Measurements from ENCODE around the gene ARHGEF28. TPM values are rescaled to one million over a fixed set of nuclear protein-coding genes. Genes with fewer than 3 reads are reported as not detected.

Gene ARHGEF28
- total RNA-seq, 2 experiments from 2014 or later, result not detected

GRCh38 chr5:73702534-73702933 is 76.5 kb downstream of the ARHGEF28 start:
- Histone ChIP-seq H2AFZ (ENCODE audit: low read length) (no peak overlapping the region), H3K36me3 (ENCODE audit: insufficient read depth, low read length) (no peaks in the 10 kb centered on the region), H3K4me1 (ENCODE audit: insufficient read depth, low read length, poor library complexity, severe bottlenecking) (no peaks in the 10 kb centered on the region), H4K20me1 (ENCODE audit: insufficient read depth, low read length) (no peaks in the 10 kb centered on the region), H3K27ac (ENCODE audit: low read depth, low read length, poor library complexity, severe bottlenecking) (no peak overlapping the region), H3K4me3 (ENCODE audit: low read depth, low read length, poor library complexity, severe bottlenecking) (no peak overlapping the region), H3K4me2 (ENCODE audit: low read length) (no peak overlapping the region), H3K9me3 (ENCODE audit: low read length) (no peaks in the 10 kb centered on the region), H3K9me2 (ENCODE audit: insufficient read depth, low read length) (no peaks in the 10 kb centered on the region), H3K79me2 (ENCODE audit: insufficient read depth, low read depth, low read length) (no peaks in the 10 kb centered on the region)
- ChIA-PET POLR2A (no interaction called here), CTCF (ENCODE audit: unreplicated experiment) (no interaction called here)
- BruUV-seq (replicated peaks), result no TSS peak
- TF ChIP-seq EZH2phosphoT487 (IDR thresholded peaks at IDR 0.05; ENCODE audit: borderline replicate concordance, low read depth, low read length) (no peak), CTCF (conservative IDR thresholded peaks at IDR 0.05; ENCODE audit: low read length) (no peak)
- intact Hi-C loops (cut with micrococcal nuclease; ENCODE audit: unreplicated experiment), result no loop called here
- DNase-seq (ENCODE audit: low spot score), result no peak

DNA sequence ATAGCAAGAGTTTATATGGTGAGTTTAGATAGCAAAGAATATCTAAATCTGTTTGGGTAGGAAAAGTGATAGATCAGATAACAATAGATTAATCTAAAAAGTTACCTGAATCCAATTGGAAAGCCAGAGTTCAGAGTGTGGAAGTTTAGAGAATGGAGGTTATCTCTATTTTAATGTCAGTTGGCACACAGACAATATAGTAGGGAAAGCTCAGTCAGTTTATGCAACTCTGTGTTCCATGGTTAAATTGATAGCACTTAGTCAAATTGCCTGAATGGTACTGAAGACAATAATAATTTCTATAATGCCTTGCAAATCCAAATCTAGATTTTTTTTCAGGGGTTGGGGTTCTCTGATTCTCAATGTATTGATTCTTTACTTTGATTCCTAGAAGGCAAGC is 77.0 kb downstream of the ARHGEF28 start:
- Histone ChIP-seq H3K9me3 (ENCODE audit: low read length) (no peaks in the 10 kb centered on the region), H2AFZ (ENCODE audit: low read length) (no peak overlapping the region), H3K9me2 (ENCODE audit: insufficient read depth, low read length) (no peaks in the 10 kb centered on the region), H3K4me2 (ENCODE audit: low read length) (no peak overlapping the region), H3K27ac (ENCODE audit: low read depth, low read length, poor library complexity, severe bottlenecking) (no peak overlapping the region), H3K79me2 (ENCODE audit: insufficient read depth, low read depth, low read length) (no peaks in the 10 kb centered on the region), H4K20me1 (ENCODE audit: insufficient read depth, low read length) (no peaks in the 10 kb centered on the region), H3K36me3 (ENCODE audit: insufficient read depth, low read length) (no peaks in the 10 kb centered on the region), H3K4me3 (ENCODE audit: low read depth, low read length, poor library complexity, severe bottlenecking) (no peak overlapping the region), H3K4me1 (ENCODE audit: insufficient read depth, low read length, poor library complexity, severe bottlenecking) (no peaks in the 10 kb centered on the region)
- no TSS peak for BruUV-seq (replicated peaks)
- POLR2A ChIA-PET, result no interaction called here
- DNase-seq (ENCODE audit: low spot score), result no peak
- intact Hi-C loops (cut with micrococcal nuclease; ENCODE audit: unreplicated experiment), result no loop called here
- CTCF ChIA-PET (ENCODE audit: unreplicated experiment), result no interaction called here
- no peak for TF ChIP-seq CTCF (conservative IDR thresholded peaks at IDR 0.05; ENCODE audit: low read length)
- no peak for TF ChIP-seq EZH2phosphoT487 (IDR thresholded peaks at IDR 0.05; ENCODE audit: borderline replicate concordance, low read depth, low read length)

- TF ChIP-seq EZH2phosphoT487 (IDR thresholded peaks at IDR 0.05; ENCODE audit: borderline replicate concordance, low read depth, low read length), result no peak
- TF ChIP-seq CTCF (conservative IDR thresholded peaks at IDR 0.05; ENCODE audit: low read length), result no peak
- H3K36me3 ChIP-seq (ENCODE audit: insufficient read depth, low read length), result no peaks in the 10 kb centered on the region
- no peak for DNase-seq (ENCODE audit: low spot score)
- H3K9me3 ChIP-seq (ENCODE audit: low read length), result no peaks in the 10 kb centered on the region
- no peaks in the 10 kb centered on the region for H3K9me2 ChIP-seq (ENCODE audit: insufficient read depth, low read length)
- intact Hi-C loops (cut with micrococcal nuclease; ENCODE audit: unreplicated experiment), result no loop called here
- no peak overlapping the region for H3K27ac ChIP-seq (ENCODE audit: low read depth, low read length, poor library complexity, severe bottlenecking)
- H3K4me1 ChIP-seq (ENCODE audit: insufficient read depth, low read length, poor library complexity, severe bottlenecking), result no peaks in the 10 kb centered on the region
- no peak overlapping the region for H3K4me2 ChIP-seq (ENCODE audit: low read length)
- no TSS peak for BruUV-seq (replicated peaks)
- H3K79me2 ChIP-seq (ENCODE audit: insufficient read depth, low read depth, low read length), result no peaks in the 10 kb centered on the region
- no peak overlapping the region for H3K4me3 ChIP-seq (ENCODE audit: low read depth, low read length, poor library complexity, severe bottlenecking)
- ChIA-PET CTCF (ENCODE audit: unreplicated experiment) (no interaction called here), POLR2A (no interaction called here)
- H4K20me1 ChIP-seq (ENCODE audit: insufficient read depth, low read length), result no peaks in the 10 kb centered on the region
- H2AFZ ChIP-seq (ENCODE audit: low read length), result no peak overlapping the region
Observed at GRCh38 chr5:73705364-73705763, 79.4 kb downstream of the ARHGEF28 start.

Measured in OCI-LY7 (cell line).